Naive thymus-derived CD4-positive, alpha-beta T cell (primary cell): ENCODE results near the gene GPC3. TPM values are rescaled to one million over a fixed set of nuclear protein-coding genes. Genes with fewer than 3 reads are reported as not detected.
"Not testable (repeated sequence)": the region's sequence is repeated elsewhere in the genome, so short reads cannot be mapped to it uniquely, and the experiment has no call there.

Source experiments
- ATAC-seq: fragments of 150-1000 bp; cut with Tn5 transposase; 2 replicates; pipeline ENCODE4 v1.10.0; 2021; ENCODE audit warnings: mild to moderate bottlenecking, moderate library complexity
- CTCF ChIA-PET: fragments of 350-600 bp; sonication (Branson Sonifier 250); formaldehyde crosslinking; loops from one replicate; lab custom pipeline; 2021; ENCODE audit warnings: antibody characterized with exemption; lab: Charles Lee
- POLR2A ChIA-PET: fragments of 350-600 bp; sonication (Branson Sonifier 250); formaldehyde crosslinking; loops from one replicate; lab custom pipeline; 2021; ENCODE audit warnings: antibody characterized with exemption, inconsistent platforms; lab: Charles Lee
- DNase-seq, 9 donors: peaks; one replicate each; pipeline versions ENCODE4 v3.0.0 to v3.0.0-alpha.2; 2020 to 2022; ENCODE audit warnings: mixed read lengths in 1 of 9
- H3K27ac ChIP-seq: one replicate; pipeline ENCODE4 v1.7.0; 2013; ENCODE audit warnings: mild to moderate bottlenecking, low read depth, low read length, moderate library complexity
- H3K27me3 ChIP-seq, 2 donors: one replicate each; pipeline ENCODE4 v1.7.0; 2013; ENCODE audit warnings: low read length in 2 of 2, mild to moderate bottlenecking in 2 of 2, moderate library complexity in 2 of 2; ENCODE audit not compliant: control insufficient read depth in 2 of 2, insufficient read depth in 2 of 2
- H3K36me3 ChIP-seq, 3 experiments: 1 replicate in 2 of 3; 2 replicates in 1 of 3; pipeline ENCODE4 v1.7.0; 2013; ENCODE audit warnings: low read length in 3 of 3, mild to moderate bottlenecking in 3 of 3, moderate library complexity in 1 of 3; ENCODE audit not compliant: insufficient read depth in 3 of 3, control insufficient read depth in 2 of 3
- H3K4me1 ChIP-seq, 2 donors: one replicate each; pipeline ENCODE4 v1.7.0; 2013; ENCODE audit warnings: low read length in 2 of 2, mild to moderate bottlenecking in 2 of 2, moderate library complexity in 1 of 2; ENCODE audit not compliant: control insufficient read depth in 2 of 2, insufficient read depth in 2 of 2
- H3K4me3 ChIP-seq: 2 replicates; pipeline ENCODE4 v1.7.0; 2013; ENCODE audit warnings: mild to moderate bottlenecking, low read length
- H3K9me3 ChIP-seq, 3 experiments: 1 replicate in 2 of 3; 2 replicates in 1 of 3; pipeline ENCODE4 v1.7.0; 2013; ENCODE audit warnings: low read length in 3 of 3; ENCODE audit not compliant: control insufficient read depth in 2 of 3
- H3K27ac Mint-ChIP-seq, 9 donors: one replicate each; pipeline ENCODE4 v1.8.0; 2020 to 2022; ENCODE audit warnings: mixed read lengths in 9 of 9, mild to moderate bottlenecking in 8 of 9, moderate library complexity in 5 of 9, inconsistent platforms in 2 of 9
- H3K27me3 Mint-ChIP-seq, 5 donors: one replicate each; pipeline ENCODE4 v1.8.0; 2021 to 2022; ENCODE audit warnings: mixed read lengths in 5 of 5, mild to moderate bottlenecking in 1 of 5
- H3K36me3 Mint-ChIP-seq, 5 donors: one replicate each; pipeline ENCODE4 v1.8.0; 2020 to 2022; ENCODE audit warnings: mixed read lengths in 5 of 5, mild to moderate bottlenecking in 3 of 5, inconsistent platforms in 1 of 5
- H3K4me1 Mint-ChIP-seq, 7 donors: one replicate each; pipeline ENCODE4 v1.8.0; 2020 to 2022; ENCODE audit warnings: mixed read lengths in 7 of 7, mild to moderate bottlenecking in 3 of 7, inconsistent platforms in 1 of 7
- H3K4me3 Mint-ChIP-seq, 10 donors: one replicate each; pipeline ENCODE4 v1.8.0; 2020 to 2022; ENCODE audit warnings: mild to moderate bottlenecking in 10 of 10, mixed read lengths in 10 of 10, moderate library complexity in 6 of 10, inconsistent platforms in 2 of 10
- H3K9me3 Mint-ChIP-seq, 11 donors: one replicate each; pipeline ENCODE4 v1.8.0; 2020 to 2022; ENCODE audit warnings: mixed read lengths in 11 of 11, mild to moderate bottlenecking in 4 of 11, inconsistent platforms in 1 of 11, moderate library complexity in 1 of 11
- intact Hi-C, 2 donors: fragments of 100-400 bp; cut with micrococcal nuclease; formaldehyde crosslinking; loops; one replicate each; pipeline ENCODE4 v1.15.1; 2023
- polyA plus RNA-seq, 2 donors: library from polyadenylated mRNA; unstranded; fragments of 300-500 nt; fragmentation: Illumina TruSeq; gene quantifications; one replicate each; pipeline ENCODE4 v1.2.3, GENCODE V29; 2021
- total RNA-seq, 6 experiments: library from RNA in 5 of 6; stranded (reverse) in 5 of 6; gene quantifications; 1 replicate in 5 of 6; 2 replicates in 1 of 6; pipeline ENCODE4 v1.2.3 and lab custom pipeline; 2021 to 2026

Gene GPC3
- total and polyA plus RNA-seq, 7 experiments from 2014 or later, result 0.24 to 6.0 (median 0.65) TPM

GRCh38 chrX:133634416-133634815 is 351.0 kb downstream of the GPC3 start:
- Mint-ChIP-seq H3K27ac (no peak overlapping the region), H3K9me3 (no peaks in the 10 kb centered on the region), H3K4me1 (no peaks in the 10 kb centered on the region), H3K27me3 (no peaks in the 10 kb centered on the region), H3K36me3 (no peaks in the 10 kb centered on the region), H3K4me3 (no peak overlapping the region)
- ChIA-PET POLR2A (no interaction called here), CTCF (no interaction called here)
- Histone ChIP-seq H3K4me3 (no peak overlapping the region), H3K27me3 (no peaks in the 10 kb centered on the region), H3K4me1 (no peaks in the 10 kb centered on the region), H3K9me3 (no peaks in the 10 kb centered on the region), H3K36me3 (no peaks in the 10 kb centered on the region), H3K27ac (no peak overlapping the region)
- ATAC-seq (no peak), DNase-seq (no peak)
- intact Hi-C loops, result no loop called here

GRCh38 chrX:133633950-133634349 is 351.4 kb downstream of the GPC3 start:
- Mint-ChIP-seq H3K27me3 (no peaks in the 10 kb centered on the region), H3K4me3 (no peak overlapping the region), H3K9me3 (no peaks in the 10 kb centered on the region), H3K36me3 (no peaks in the 10 kb centered on the region), H3K27ac (no peak overlapping the region), H3K4me1 (no peaks in the 10 kb centered on the region)
- Histone ChIP-seq H3K36me3 (no peaks in the 10 kb centered on the region), H3K27me3 (no peaks in the 10 kb centered on the region), H3K9me3 (no peaks in the 10 kb centered on the region), H3K27ac (no peak overlapping the region), H3K4me3 (no peak overlapping the region), H3K4me1 (no peaks in the 10 kb centered on the region)
- ATAC-seq, result no peak
- intact Hi-C loops, result no loop called here
- CTCF ChIA-PET, result no interaction called here
- no peak for DNase-seq
- POLR2A ChIA-PET, result no interaction called here

- ATAC-seq, result no peak
- H3K36me3 Mint-ChIP-seq, result no peaks in the 10 kb centered on the region
- Histone ChIP-seq H3K36me3 (no peaks in the 10 kb centered on the region), H3K4me1 (no peaks in the 10 kb centered on the region), H3K27ac (no peak overlapping the region), H3K27me3 (no peaks in the 10 kb centered on the region), H3K4me3 (no peak overlapping the region), H3K9me3 (no peaks in the 10 kb centered on the region)
- no peak for DNase-seq
- H3K4me3 Mint-ChIP-seq, result no peak overlapping the region
- POLR2A ChIA-PET, result no interaction called here
- no peaks in the 10 kb centered on the region for H3K27me3 Mint-ChIP-seq
- no peaks in the 10 kb centered on the region for H3K9me3 Mint-ChIP-seq
- no peaks in the 10 kb centered on the region for H3K4me1 Mint-ChIP-seq
- CTCF ChIA-PET, result no interaction called here
- intact Hi-C loops, result no loop called here
- H3K27ac Mint-ChIP-seq, result no peak overlapping the region
These were observed 352.2 kb downstream of the GPC3 start for GRCh38 chrX:133633162-133633561.

- H3K27me3 Mint-ChIP-seq, result no peaks in the 10 kb centered on the region
- no peak overlapping the region for H3K4me3 Mint-ChIP-seq
- no peaks in the 10 kb centered on the region for H3K36me3 ChIP-seq
- POLR2A ChIA-PET, result no interaction called here
- H3K4me1 ChIP-seq, result no peaks in the 10 kb centered on the region
- intact Hi-C loops, result no loop called here
- H3K9me3 ChIP-seq, result no peaks in the 10 kb centered on the region
- H3K4me1 Mint-ChIP-seq, result no peaks in the 10 kb centered on the region
- CTCF ChIA-PET, result no interaction called here
- no peaks in the 10 kb centered on the region for H3K9me3 Mint-ChIP-seq
- DNase-seq, result no peak
- H3K4me3 ChIP-seq, result no peak overlapping the region
- no peaks in the 10 kb centered on the region for H3K36me3 Mint-ChIP-seq
- no peak for ATAC-seq
- no peak overlapping the region for H3K27ac Mint-ChIP-seq
- no peak overlapping the region for H3K27ac ChIP-seq
- no peaks in the 10 kb centered on the region for H3K27me3 ChIP-seq
These were observed 355.0 kb downstream of the GPC3 start for GRCh38 chrX:133630362-133630761.

GRCh38 chrX:133627673-133628072 is 357.7 kb downstream of the GPC3 start:
- H3K27me3 ChIP-seq, result no peaks in the 10 kb centered on the region
- peaks cover 0 to 4% (median 0%) of the 10 kb centered on the region in 11 donors for H3K9me3 Mint-ChIP-seq
- no peak for DNase-seq
- no peaks in the 10 kb centered on the region for H3K9me3 ChIP-seq
- CTCF ChIA-PET, result no interaction called here
- H3K4me3 ChIP-seq, result no peak overlapping the region
- POLR2A ChIA-PET, result no interaction called here
- H3K36me3 ChIP-seq, result no peaks in the 10 kb centered on the region
- intact Hi-C loops, result no loop called here
- no peak overlapping the region for H3K4me3 Mint-ChIP-seq
- H3K4me1 Mint-ChIP-seq, result no peaks in the 10 kb centered on the region
- H3K36me3 Mint-ChIP-seq, result no peaks in the 10 kb centered on the region
- no peaks in the 10 kb centered on the region for H3K27me3 Mint-ChIP-seq
- no peak for ATAC-seq
- H3K27ac ChIP-seq, result no peak overlapping the region
- H3K27ac Mint-ChIP-seq, result no peak overlapping the region
- H3K4me1 ChIP-seq, result no peaks in the 10 kb centered on the region

GRCh38 chrX:133621384-133621783 is 364.0 kb downstream of the GPC3 start:
- H3K27ac Mint-ChIP-seq, H3K4me1 ChIP-seq, H3K4me3 ChIP-seq, H3K27ac ChIP-seq, ATAC-seq, intact Hi-C loops, DNase-seq, H3K27me3 Mint-ChIP-seq, H3K9me3 Mint-ChIP-seq, CTCF ChIA-PET, H3K27me3 ChIP-seq, H3K36me3 ChIP-seq, H3K9me3 ChIP-seq, H3K36me3 Mint-ChIP-seq, H3K4me3 Mint-ChIP-seq, H3K4me1 Mint-ChIP-seq, POLR2A ChIA-PET: not testable (repeated sequence)

GRCh38 chrX:133611676-133612075 is 373.7 kb downstream of the GPC3 start:
- Mint-ChIP-seq H3K9me3 (peaks cover 0 to 25% (median 7%) of the 10 kb centered on the region in 11 donors), H3K4me1 (no peaks in the 10 kb centered on the region), H3K4me3 (no peak overlapping the region), H3K27ac (no peak overlapping the region), H3K36me3 (peaks cover 0 to 6% (median 3%) of the 10 kb centered on the region in 5 donors), H3K27me3 (no peaks in the 10 kb centered on the region)
- DNase-seq (no peak), ATAC-seq (no peak)
- CTCF ChIA-PET, result no interaction called here
- H3K4me3 ChIP-seq, result no peak overlapping the region
- H3K9me3 ChIP-seq, result no peaks in the 10 kb centered on the region
- intact Hi-C loops, result no loop called here
- POLR2A ChIA-PET, result no interaction called here
- no peaks in the 10 kb centered on the region for H3K4me1 ChIP-seq
- H3K36me3 ChIP-seq, result no peaks in the 10 kb centered on the region
- no peaks in the 10 kb centered on the region for H3K27me3 ChIP-seq
- no peak overlapping the region for H3K27ac ChIP-seq
